ENCODE measurements around the gene PRSS38.
"Not testable (repeated sequence)": the region's sequence is repeated elsewhere in the genome, so short reads cannot be mapped to it uniquely, and the experiment has no call there.

The PRSS38 gene

DNA sequence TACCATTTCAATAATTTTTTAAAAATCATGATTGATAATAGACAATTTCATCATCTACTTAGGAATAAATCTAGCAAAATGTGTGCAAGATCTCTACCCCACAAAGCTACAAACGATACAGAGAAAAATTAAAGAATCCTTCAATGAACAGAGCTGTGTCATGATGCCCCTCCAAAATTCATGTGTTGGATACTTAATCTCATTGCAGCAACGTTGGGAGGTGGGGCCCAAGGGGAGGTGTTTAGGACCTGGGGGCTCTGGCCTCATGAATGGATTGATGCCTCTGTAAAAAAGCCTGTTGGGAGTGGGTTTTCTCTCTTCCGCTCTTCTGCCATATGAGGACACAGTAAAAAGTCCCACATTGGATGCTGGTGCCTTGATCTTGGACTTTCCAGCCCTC is 54.9 kb downstream of the PRSS38 start:
- H3K27ac ChIP-seq = no peak overlapping the region
- TF ChIP-seq, protein P1, sequence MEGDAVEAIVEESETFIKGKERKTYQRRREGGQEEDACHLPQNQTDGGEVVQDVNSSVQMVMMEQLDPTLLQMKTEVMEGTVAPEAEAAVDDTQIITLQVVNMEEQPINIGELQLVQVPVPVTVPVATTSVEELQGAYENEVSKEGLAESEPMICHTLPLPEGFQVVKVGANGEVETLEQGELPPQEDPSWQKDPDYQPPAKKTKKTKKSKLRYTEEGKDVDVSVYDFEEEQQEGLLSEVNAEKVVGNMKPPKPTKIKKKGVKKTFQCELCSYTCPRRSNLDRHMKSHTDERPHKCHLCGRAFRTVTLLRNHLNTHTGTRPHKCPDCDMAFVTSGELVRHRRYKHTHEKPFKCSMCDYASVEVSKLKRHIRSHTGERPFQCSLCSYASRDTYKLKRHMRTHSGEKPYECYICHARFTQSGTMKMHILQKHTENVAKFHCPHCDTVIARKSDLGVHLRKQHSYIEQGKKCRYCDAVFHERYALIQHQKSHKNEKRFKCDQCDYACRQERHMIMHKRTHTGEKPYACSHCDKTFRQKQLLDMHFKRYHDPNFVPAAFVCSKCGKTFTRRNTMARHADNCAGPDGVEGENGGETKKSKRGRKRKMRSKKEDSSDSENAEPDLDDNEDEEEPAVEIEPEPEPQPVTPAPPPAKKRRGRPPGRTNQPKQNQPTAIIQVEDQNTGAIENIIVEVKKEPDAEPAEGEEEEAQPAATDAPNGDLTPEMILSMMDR (conservative IDR thresholded peaks at IDR 0.05) = no peak

DNA sequence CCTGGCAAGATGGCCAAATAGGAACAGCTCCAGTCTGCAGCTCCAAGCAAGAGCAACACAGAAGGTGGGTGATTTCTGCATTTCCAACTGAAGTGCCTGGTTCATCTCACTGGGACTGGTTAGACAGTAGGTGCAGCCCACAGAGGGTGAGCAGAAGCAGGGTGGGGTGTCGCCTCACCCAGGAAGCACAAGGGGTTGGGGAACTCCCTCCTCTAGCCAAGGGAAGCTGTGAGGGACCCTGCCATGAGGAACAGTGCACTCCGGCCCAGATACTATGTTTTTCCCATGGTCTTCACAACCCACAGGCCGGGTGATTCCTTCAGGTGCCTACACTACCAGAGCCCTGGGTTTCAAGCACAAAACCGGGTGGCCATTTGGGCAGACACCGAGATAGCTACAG is 56.4 kb downstream of the PRSS38 start:
- H3K27ac ChIP-seq = not testable (repeated sequence)

DNA sequence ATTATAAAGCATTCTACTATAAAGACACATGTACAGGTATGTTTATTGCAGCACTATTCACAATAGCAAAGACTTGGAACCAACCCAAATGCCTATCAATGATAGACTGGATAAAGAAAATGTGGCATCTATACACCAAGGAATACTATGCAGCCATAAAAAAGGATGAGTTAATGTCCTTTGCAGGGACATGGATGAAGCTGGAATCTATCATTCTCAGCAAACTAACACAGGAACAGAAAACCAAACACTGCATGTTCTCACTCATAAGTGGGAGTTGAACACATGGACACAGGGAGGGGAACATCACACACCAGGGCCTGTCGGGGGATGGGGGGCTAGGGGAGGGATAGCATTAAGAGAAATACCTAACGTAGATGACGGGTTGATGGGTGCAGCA is 62.3 kb downstream of the PRSS38 start:
- H3K27ac ChIP-seq = not testable (repeated sequence)

DNA sequence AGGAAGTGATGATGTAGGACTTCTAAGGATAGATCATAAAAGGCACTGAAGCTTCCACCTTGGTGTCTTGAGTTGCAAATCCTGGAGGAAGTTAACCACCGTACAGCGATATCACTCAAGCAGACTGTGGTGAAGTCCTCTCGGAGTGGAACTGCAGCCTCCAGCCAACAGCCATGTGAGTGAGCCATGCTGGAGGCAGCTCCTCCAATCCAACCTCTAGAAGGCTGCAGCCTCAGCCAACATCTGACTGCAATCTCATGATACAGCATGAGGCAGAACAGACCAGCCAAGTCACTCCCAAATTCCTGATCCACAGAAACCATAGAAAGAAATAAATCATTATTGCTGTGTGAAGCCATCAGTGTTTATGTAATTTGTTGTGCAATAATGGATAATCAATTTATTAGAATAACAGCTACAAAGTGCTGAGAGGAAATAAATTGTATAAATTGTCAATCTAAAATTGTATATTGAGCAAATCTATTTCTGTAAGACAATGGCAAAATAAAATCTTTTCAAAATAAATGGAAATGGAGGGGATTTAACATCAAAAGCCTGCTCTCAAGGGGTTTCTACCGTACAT is 65.0 kb downstream of the PRSS38 start:
- TF ChIP-seq, protein P1 (conservative IDR thresholded peaks at IDR 0.05) = no peak
- no peak overlapping the region for H3K27ac ChIP-seq

DNA sequence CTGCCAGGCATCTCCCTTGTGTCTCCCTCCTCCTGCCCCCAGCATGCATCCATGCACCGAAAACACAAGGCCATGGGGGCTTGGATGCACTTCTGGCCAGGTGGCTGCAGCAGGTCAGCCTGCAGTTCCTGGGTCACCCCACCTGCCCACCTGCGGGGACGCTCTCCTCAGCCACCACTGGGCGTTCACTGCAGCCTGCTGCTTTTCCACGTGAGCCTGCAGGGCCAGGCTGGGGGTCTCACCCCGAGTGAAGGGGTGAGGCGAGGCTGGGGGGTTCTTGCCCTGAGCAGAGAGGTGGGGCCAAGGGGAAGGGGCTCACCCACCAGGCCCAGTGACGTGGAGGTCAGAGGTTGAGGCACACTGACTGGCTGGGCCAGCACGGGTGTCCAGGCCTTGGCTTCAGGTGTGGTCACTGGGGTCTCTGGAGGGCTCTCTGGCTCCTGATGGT is 67.6 kb downstream of the PRSS38 start:
- no peak overlapping the region for H3K27ac ChIP-seq
- TF ChIP-seq, protein P1 (conservative IDR thresholded peaks at IDR 0.05) = no peak

DNA sequence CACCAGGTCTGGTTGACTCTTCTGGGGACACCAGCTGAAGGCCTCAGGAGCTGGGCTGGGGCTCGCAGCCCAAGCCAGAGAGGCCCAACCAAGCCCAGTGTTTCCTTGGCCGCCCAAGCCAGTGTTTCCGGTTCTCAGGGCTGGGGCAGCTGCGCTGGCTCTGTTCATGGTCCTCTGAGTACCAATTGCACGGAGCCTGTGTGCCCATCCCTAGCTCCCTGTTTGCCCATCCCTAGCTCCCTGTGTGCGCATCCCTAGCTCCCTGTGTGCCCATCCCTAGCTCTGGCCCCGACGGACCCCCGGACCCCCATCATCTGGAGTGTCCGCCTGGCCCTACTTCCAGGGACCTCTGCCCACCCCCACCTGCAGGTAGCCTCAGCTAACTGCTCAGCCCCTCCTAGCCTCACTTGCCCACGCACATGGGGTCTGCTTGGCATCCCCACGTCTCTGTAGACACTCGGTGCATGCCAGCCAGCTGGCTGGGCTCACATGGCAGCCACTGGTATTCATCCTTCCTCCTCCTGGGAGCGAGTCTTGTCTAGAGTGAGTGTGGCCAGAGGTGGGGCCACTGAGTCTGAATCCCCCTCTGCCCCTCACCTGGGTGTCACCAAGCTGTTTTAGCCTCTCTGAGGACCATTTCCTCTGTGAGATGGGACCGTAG is 68.3 kb downstream of the PRSS38 start:
- H3K27ac ChIP-seq = no peak overlapping the region
- TF ChIP-seq, protein P1 (conservative IDR thresholded peaks at IDR 0.05) = no peak

DNA sequence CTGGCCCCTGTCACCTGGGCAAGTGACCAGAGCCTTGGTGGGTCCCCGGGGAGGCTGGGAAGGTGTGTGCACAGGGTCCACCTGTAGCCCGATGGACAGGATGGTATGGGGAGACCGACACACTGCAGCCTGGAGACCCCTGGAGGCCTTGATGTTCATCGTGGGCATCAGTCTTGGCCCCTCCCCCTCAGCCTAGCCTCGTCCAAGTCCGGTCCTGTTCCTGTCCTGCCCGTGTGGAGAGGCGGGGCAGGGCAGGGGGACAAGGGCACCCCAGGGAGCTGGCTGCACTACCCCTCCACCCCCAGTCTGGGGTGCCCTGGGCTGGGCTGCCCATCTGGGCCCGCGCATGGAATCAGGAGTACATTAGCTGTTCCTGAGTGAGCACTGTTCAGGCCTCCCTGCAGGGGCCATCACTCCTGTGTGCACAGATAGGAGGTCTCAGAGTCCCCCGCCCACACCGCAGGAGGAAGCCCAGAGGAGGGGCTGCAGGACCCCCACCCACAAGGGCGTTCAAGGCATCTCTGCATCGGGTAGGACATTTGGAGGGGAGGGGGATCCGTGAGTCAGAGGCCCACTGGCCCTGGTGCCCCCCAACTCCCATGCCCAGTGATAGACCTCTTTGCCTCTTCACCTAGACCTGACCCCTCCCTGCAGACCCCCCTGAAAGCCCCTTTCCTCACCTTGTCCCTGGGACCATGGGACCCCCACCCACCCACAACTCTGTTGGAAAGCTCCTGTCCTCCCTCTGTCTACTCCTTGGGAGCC is 69.1 kb downstream of the PRSS38 start:
- no peak overlapping the region for H3K27ac ChIP-seq
- TF ChIP-seq, protein P1 (conservative IDR thresholded peaks at IDR 0.05) = no peak

DNA sequence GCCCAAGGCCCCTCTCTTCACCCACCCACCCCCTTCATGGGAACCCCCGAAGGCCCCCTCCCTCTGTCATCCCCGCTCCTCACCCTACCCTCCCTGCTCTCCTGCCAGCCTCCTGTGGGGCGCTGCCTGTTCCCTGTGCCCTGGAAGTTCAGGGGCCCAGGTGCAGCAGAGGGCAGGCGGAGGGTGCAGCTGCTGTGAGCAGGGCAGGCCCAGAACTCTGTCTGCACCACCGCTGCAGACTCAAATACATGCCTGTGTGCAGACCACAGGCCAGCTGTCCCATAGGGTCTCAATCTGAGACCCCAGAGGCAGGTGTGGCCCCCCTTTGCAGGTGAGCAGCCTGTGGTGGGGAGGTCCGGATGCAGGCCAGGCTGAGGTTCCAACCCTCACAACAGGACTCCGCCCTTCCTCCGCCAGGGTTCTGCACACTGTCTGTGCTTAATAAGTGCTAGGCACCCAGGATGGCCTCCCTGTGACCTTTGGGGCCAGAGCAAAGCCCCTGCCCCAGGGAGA is 69.7 kb downstream of the PRSS38 start:
- TF ChIP-seq, protein P1 (conservative IDR thresholded peaks at IDR 0.05) = no peak
- no peak overlapping the region for H3K27ac ChIP-seq

Data from VCaP (cell line).